A549 (cell line): ENCODE measurements around the gene FGF3.

Experiments used
- BCL3 ChIP-seq: fragments of >200 bp; sonication (Bioruptor Twin); formaldehyde crosslinking; IDR thresholded peaks from 3 replicates; pipeline ENCODE4 v1.6.1; 2016
- BHLHE40 ChIP-seq: IDR thresholded peaks from 2 replicates; pipeline ENCODE4 v1.6.1; 2012; ENCODE audit warnings: low read depth, low read length, inconsistent platforms
- EP300 ChIP-seq, 2 experiments: fragments of >200 bp; sonication (Bioruptor Twin); formaldehyde crosslinking; IDR thresholded peaks; 2 replicates in 1 of 2; 3 replicates in 1 of 2; pipeline ENCODE4 v1.6.1; 2016 to 2017
- JUN ChIP-seq, 2 experiments: fragments of >200 bp; sonication (Bioruptor Twin); formaldehyde crosslinking; IDR thresholded peaks; 2 replicates in 1 of 2; 3 replicates in 1 of 2; pipeline ENCODE4 v1.6.1; 2016 to 2017
- REST ChIP-seq: fragments of 200-600 bp; sonication (generic); IDR thresholded peaks from 2 replicates; pipeline ENCODE4 v1.6.1; 2016; ENCODE audit warnings: antibody characterized with exemption, mild to moderate bottlenecking, moderate library complexity
- TF ChIP-seq, protein P1 (sequence below): fragments of >200 bp; sonication (Bioruptor Twin); formaldehyde crosslinking; IDR thresholded peaks from 3 replicates; pipeline ENCODE4 v1.5.1; 2016

DNA sequence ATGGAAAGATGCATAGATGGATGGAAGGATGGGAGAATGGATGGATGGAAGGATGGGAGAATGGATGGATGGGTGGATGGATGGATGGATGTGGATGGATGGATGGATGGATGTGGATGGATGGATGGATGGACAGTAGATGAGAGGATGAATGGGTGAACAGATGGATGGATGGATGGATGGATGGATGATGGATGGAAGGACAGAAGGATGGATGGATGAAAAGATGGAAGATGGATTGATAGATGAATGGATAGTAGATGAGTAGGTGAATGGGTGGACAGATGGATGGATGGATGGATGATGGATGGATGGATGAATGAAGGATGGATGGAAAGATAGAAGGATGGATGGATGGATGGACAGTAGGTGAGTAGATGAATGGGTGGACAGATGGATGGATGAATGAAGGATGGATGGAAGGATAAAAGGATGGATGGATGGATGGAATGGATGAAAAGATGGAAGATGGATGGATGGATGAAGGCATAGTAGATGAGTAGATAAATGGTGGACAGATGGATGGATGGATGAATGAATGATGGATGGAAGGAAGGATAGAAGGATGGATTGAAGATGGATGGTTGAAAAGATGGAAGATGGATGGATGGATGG is 15.5 kb downstream of the FGF3 start:
- no peak for TF ChIP-seq EP300 (IDR thresholded peaks at IDR 0.05)
- TF ChIP-seq, protein P1, sequence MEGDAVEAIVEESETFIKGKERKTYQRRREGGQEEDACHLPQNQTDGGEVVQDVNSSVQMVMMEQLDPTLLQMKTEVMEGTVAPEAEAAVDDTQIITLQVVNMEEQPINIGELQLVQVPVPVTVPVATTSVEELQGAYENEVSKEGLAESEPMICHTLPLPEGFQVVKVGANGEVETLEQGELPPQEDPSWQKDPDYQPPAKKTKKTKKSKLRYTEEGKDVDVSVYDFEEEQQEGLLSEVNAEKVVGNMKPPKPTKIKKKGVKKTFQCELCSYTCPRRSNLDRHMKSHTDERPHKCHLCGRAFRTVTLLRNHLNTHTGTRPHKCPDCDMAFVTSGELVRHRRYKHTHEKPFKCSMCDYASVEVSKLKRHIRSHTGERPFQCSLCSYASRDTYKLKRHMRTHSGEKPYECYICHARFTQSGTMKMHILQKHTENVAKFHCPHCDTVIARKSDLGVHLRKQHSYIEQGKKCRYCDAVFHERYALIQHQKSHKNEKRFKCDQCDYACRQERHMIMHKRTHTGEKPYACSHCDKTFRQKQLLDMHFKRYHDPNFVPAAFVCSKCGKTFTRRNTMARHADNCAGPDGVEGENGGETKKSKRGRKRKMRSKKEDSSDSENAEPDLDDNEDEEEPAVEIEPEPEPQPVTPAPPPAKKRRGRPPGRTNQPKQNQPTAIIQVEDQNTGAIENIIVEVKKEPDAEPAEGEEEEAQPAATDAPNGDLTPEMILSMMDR: no peak
- no peak for TF ChIP-seq JUN (IDR thresholded peaks at IDR 0.05)
- TF ChIP-seq BHLHE40: no peak
- no peak for TF ChIP-seq REST
- no peak for TF ChIP-seq BCL3
